Femur (tissue), 1 donor: ENCODE measurements around the gene MYH8.
A peak's percentile ranks its signal among the peaks of the same experiment; 100 is the strongest.

Experiments used
- DNase-seq: peaks from one replicate; pipeline ENCODE4 v3.0.0-alpha.2; 2017

The MYH8 gene

DNA sequence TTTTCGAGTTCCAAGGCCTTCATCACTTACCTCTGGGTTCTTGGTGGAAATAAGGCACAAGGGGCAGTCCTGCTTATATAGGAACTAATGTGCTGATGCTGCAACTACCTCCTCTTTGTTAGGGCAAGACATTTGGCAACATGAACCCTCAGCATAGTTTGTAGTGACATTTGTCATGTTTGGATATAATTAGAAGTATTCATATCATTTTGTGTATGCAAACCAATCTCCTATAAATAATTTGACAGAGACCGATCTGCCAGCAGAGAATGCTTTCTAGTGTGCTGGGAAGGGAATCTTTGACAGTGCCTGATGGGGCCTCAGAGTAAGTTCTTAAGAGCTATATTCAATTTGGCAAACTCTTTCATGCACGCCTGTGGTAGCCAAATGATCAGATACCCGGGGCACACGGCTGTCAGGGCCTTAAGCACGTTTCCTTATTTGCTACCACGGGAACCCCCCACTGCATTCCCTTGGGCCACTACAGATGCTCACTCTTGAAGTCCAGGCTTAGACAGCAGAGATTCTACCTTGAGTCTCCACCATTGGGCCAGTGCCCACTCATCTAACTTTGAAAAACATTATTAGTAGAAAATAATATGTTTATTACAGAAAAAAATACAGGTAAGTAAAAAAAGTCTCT is at the start of gene MYH8:
Gene MYH8 (minus strand): TSS at position 51 of the 643 bp plus-strand sequence. CDS start 1,723 bp downstream, outside the sequence.
- DNase-seq, result peak; percentile 22

DNA sequence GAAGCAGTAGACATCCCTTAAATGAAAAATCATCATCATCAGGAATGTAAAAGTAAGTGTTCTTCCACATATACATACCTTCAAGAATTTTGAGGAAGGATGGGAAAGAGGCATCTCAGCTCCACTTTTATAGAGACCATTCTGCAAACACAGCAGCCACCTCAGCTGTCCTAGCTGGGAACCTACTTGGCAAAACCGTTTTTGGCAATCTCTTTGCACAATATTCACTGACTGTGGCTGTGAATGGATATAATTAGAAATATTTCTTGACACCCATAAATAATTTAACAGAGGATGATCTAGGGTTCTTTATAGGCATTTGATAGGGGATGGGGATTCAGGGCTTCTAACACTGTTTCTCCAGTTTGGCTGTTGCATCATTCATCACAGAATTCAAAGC is 47.7 kb upstream of the MYH8 start, which contains the start of gene MYH4:
Gene MYH4 (minus strand): TSS at position 101 of the 400 bp plus-strand sequence. CDS start 2,814 bp downstream, outside the sequence.
- no peak for DNase-seq

DNA sequence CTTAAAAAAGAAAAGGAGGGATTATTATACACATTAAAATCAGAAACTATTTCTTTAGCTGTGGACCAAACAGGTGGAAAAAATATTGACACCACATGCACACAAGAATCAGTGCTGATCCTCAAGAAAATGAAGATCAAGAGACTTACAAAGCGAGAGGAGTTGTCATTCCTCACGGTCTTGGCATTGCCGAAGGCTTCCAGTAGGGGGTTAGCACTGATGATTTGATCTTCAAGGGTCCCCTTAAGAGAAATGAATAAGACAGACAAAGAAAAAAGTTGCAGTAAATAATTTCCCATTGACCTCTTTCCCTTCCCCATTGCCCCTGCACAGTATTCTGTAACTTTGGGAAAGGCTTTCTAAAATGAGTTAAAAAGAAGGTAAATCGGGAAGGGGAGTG is 41.7 kb upstream of the MYH8 start:
- DNase-seq, result no peak

DNA sequence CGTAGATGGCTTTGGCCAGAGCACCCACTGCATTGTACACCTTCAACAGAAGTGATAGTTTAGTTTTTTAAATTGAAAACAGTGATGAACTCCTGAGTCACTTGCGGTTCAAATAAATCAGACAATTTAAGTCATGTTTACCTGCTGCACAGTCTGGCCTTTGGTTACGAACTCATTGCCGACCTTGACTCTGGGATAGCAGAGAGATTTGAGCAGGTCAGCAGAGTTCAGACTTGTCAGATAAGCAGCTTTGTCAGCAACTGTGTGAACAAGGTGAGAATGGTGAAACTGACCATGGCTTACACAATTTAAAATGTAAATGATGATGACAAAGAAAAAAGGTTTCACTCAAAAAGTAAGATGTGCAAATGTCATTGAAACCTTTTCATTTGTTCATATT is 38.3 kb upstream of the MYH8 start:
- no peak for DNase-seq

DNA sequence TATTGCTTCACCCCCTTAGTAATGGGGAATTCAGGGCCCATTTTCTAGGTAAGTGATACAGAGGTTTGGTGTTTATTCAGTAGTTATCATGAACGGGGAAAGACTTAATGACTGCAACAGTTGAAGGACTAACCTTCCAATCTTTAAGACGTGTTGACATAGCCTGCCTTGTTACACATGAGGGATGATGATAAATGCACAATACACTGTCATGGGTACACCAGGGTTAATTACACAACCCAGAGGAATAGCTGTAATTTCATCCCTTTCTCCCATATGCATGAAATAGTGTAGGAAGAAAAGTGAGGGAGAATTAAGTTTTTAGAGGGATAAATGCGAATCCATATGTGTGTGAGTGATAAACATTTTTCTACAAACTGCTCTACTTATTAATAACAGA is 37.0 kb upstream of the MYH8 start:
- DNase-seq, result no peak

DNA sequence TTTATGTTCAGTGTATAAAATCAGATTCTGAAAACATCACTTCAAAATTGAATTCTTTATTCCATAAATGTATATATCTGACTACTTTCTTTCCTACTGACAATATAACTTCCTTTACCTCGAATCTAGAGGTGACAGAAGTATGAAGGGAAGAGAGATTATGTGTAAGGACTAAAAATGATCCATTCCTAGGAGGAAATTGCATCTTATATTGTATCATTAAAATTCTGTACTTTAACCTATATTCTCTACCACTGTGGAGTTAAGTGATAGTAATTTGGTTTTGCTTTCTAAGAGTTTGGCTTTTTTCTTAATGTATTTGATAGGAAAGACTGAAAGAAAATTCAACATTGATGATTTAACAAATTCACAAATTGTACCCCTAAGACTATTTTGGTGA is 36.2 kb upstream of the MYH8 start:
- no peak for DNase-seq

DNA sequence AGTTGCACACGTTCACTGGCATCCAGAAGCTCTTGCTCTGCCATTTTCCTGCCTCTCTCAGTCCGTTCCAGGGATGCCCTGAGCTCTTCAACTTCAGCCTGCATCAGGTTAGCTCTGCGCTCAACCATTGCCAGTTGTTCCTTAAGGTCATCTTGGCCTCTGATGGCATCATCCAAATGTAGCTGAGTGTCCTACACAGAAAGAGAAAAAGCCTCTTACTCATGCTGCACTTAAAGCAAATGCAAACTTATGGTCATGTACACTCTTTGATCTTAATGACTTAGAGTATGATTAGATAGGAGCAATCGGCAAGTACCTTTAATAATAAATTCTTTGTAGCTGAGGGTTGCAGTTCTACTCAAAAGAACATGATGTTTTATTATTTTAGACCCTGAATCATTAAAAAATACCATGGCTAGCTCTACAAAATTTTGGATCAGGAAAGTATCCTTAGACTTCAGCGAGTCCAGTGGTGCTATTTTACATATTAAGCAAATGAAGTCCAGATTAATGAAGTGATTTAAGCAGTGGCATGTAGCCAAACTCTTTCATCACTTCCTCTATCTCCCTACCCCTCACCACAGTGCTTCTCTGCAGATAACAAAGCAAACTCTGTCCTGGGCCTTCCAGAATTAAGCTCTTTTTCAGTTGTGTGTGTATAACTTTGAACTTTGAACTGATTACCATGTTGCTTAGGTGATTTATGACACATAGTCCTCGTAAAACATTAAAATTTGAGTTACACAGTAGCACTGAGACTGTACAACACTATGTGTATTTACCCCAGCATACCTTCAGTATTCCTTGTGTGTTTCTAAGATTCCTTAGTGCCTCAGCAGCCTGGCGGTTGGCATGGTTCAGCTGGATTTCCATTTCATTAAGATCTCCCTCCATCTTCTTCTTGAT is 25.5 kb upstream of the MYH8 start:
- DNase-seq, result no peak

DNA sequence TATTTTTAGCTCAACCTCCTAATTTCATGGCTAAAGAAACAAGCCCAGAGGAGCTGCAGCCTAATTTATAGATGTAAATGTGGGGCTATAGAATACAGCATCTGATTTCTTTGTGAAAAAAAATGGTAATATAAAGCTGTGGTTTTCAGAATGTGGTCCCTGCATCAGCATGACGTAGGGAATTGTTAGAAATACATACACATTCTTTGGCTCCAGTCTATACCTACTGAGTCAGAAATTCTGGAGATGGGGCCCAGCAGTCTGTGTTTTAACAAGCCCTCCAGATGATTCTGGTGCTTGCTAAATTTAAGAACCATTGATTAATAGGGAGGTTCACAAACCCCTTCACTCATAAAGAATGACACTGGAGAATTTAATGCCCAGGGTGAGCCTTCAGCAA is 18.1 kb upstream of the MYH8 start:
- no peak for DNase-seq

DNA sequence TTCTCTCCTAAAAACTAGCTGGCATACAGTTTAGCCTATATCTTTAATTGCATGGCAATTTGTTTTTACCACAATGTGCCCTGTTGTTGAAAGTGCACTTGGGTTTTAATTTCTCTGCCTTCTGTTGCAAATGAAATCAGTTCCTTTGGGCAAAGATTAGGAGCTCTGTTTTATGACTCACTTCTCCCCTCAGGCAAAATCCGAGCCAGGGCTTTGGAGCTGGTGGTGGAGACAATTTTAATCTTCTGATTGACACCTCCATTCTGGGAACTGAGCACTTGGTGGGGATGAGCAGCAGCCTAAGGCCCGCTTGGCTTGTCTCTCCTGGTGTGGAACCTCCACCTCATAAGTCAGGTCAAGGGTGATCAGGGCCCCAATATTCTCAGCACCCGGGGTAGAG is 13.3 kb upstream of the MYH8 start:
- DNase-seq, result no peak

DNA sequence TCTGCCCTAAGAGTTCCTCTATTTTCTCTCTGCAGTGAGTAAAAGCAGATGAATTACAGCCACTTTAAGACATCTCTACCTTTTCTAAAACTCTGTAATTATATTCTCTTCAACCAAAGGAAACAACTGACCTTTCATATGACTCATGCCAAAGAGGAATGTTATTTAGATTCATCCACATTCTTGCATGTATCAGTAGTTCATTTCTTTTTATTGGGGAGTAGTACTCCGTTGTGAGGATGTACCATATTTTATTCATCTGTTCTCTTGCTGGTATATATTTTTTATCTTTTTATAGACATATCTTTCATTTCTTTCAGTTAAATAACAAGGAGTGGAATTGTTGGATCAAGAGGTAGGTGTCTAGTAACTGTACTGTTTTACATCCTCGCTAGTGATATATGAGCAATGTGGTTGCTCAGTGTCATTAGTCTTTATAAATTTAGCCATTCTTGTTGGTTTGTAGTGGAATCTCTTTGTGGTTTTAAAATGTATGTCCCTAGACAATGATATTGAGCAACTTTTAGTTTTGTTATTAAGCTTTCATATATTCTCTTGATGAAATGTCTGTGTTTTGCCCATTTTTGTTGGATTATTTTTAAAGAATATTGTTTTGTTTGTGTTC is 7.8 kb upstream of the MYH8 start:
- no peak for DNase-seq

DNA sequence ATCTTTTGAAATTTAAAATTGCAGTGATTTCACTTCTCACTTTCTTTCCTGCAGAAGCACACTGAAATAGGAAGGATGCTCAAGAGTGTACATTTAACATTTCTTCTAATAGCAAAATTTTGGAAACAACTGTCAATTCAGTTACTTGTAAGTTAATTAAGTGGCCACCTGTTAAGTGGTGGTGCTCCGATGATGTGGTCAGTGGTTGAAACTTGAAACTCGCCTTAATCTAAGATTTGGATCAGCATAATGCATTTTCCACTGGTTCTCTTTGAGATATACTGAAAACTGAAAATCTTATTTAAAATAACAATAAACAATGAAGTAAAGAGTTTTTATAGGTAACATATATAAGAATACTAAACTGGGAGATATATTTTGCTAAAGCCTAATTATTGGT is 7.0 kb upstream of the MYH8 start:
- DNase-seq, result no peak

DNA sequence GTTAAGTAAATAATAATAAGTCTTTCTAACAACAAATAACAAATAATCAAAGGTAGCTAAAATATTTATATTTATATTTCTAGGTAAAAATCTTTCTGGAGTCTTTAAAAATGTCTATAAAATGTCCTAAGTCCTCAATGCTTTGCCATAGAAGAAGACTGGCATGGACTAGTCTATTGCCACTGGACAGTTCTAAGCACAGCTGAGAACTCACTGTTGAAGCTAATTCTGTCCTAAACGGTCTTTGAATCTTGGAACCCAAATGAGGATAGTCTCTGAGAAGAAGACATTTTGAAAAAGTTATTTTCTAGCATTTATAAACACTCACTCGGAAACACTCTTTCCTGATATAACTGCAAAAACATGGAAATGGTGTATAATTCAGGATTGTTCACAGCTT is 539 bp downstream of the MYH8 start:
- DNase-seq, result no peak

DNA sequence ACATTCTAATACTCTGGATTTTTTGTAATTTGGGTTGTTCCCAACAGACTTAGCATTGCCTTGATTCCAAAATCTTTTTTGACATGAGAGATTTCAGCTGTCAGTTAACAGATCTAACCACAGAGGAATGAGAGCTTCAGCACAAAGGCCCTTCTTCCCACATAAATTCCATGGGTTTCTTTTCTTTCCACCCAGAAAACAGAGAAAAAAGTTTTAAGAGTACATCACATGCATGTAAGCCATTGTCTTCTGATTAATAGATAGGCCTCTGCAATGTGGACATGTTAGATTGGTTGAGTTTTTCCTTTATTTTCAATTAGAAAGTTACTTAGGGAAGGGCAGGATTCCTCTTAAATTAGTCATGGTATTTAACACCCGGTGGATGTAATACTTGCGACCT is 939 bp downstream of the MYH8 start:
- DNase-seq, result no peak

DNA sequence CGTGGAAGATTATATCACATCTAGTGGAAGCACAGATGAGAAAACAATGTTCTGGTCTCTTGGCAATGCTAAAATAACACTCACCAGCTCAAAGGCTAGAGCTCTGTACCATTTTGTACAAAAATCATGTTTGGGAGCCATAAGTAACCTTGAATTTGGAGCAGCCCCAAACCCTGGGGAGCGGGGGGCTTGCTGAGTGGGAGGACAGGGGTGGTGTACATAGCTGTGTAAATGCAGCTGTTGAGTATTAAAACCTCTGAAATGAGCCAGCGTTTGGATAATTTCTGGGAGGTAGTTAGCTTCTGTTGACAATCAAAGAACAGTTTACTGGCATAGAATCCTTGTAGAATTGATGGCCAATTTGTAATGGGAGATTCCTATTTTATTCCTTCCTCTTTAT is 4.3 kb downstream of the MYH8 start:
- DNase-seq, result peak; percentile 48

DNA sequence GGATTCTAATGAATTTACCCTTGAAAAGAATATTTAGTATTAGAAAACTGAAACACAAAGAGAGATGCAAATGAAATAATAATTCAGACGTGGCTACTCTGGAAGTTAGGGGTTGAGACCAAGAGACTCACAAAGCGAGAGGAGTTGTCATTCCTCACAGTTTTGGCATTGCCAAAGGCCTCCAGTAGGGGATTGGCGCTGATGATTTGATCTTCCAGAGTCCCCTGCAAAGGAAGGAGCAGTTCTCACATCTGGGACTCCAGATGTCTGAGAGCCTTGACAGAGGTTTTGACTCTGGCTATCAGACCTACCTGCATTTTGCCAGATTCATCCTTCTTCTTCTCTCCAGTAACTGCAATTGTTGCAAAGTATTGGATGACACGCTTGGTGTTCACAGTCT is 6.6 kb downstream of the MYH8 start:
- DNase-seq, result no peak

DNA sequence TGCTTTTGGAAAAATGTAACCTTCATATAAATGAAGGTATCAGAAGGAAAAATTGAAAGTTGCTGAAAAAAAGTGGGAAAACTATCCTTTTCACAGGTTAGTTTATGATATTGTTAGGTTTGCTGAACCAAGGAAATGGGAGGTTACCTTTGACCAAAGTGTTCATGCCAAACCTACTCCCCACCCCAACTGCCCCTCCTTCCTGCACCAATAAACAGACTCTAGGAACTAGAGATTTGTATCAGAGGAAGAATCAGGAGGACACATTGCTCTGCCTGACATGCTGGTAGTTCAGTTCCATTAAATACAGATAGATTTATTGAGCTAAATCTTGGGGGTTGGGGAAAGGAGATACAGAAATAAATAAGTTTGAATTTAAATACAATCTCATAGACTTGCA is 18.2 kb downstream of the MYH8 start:
- no peak for DNase-seq

DNA sequence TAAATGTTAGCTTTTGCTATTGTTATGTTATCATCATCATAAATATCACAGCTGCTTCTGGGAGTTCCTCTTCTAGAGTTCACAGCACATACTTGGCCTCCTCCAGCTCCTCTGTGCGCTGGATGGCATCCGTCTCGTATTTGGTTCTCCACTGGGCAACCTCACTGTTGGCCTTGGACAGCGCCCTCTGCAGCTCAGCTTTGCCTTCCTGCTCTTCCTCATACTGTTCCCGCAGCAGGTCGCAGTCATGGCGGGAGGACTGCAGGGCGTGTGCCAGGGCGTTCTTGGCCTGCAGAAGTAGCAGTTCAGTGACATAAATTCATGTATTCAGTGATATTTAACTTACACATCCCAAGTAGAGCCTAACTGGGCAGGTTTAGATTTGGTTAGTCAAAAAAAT is 23.4 kb downstream of the MYH8 start:
- no peak for DNase-seq

DNA sequence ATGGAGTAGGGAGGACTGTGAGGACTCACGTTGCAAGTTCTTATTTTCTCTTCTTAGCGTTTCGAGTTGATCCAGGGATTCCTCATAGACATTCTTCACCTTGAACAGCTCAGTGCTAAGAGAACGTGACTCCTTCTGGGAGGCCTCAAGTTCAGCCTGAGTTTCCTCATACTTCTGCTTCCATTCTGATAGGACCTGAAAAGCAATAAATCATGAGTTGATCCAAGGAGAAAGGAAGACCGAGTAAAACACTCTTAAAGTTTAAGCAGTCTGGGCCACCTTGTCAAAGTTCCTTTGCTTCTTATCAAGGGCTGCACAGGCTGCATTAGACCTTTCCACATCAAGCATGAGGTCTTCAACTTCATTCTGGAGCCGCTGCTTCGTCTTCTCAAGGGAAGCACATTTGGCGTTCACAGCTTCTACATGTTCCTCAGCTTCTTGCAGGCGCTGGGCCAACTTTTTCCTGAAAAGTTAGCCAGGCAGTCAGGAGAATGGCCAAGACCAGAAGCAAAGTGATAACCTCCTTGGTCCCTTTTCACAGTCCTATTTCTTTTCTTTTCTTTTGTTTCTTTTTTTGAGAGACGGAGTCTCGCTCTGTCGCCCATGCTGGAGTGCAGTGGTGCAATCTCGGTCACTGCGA is 25.1 kb downstream of the MYH8 start:
- DNase-seq, result no peak

DNA sequence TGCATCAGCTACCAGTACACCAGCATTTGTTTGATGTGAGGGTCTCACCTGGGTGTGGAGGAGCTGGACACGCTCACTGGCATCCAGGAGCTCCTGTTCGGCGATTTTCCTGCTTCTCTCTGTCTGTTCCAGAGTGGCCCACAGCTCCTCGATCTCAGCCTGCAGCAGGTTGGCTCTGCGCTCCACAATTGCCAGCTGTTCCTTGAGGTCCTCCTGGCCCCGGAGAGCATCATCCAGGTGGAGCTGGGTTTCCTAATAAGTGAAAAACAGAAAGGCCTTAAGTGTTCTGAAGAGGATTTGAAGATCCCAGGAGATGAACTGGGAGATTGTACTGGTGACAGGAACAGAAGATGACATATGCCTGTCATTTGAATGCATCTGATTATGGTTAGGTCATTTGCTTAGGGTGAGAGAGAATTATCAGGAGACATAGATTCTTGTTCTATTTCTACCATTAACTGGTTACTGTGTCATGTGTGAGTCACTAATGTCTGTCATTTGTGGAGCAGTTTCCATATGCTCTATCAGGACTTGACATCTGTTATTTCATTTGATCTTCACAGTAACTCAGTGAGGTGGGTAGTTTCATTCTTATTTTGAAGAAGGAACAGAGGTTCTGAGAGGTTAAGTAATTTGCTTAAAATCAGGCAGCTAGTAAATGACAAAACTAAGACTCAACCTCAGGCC is 27.4 kb downstream of the MYH8 start:
- DNase-seq, result no peak

DNA sequence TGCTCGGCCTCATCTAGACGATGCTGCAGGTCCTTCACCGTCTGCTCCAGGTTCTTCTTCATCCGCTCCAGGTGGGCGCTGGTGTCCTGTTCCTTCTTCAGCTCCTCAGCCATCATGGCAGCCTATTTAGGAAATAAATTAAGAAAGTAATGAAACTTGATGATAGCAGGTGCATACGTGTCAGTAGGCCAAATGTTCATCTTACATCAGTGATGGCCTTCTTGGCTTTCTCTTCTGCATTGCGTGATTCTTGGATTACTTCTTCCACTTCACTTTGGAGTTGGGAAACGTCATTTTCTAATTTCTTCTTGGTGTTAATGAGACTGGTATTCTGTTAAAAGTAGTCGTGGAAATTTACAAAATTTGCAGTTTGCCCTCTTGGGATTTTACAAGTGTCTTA is 28.9 kb downstream of the MYH8 start:
- no peak for DNase-seq

DNA sequence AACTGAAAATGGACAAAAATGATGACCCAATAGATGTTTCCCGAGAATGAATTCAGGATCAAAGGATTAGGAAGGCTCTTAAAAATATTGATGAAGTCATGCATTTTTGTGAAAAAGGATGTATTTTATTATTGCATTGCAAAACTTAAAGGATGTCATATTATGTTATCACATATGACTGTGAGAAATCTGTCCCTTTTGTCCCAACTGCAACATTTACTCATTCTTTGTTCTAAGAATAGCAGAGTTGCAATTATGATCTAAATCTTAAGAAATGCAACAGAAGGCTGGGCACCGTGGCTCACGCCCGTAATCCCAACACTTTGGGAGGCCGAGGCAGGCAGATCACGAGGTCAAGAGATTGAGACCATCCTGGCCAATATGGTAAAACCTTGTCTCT is 35.9 kb downstream of the MYH8 start:
- no peak for DNase-seq

DNA sequence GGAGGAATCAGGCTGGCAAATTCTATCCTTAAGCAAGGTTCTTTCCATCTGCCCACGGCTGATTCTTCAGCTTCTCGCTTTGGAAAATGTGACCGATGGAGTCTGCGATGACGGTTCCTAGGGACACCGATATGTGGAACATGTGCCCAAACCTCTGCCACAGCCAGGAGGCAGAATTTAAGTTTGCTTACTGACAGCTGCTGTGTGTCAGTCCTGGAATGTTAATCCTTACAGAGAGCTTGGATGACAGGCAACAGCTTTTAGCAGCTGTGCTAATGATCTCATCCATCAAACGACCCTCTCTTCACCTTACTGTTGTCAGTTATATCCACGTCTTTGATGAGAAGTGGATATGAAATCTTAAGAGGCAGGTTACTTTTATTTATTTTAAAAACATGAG is 37.6 kb downstream of the MYH8 start:
- peak; percentile 69 for DNase-seq
